ENCODE measurements around the gene OR4D11.
"Not testable (repeated sequence)": the region's sequence is repeated elsewhere in the genome, so short reads cannot be mapped to it uniquely, and the experiment has no call there.

The OR4D11 gene

DNA sequence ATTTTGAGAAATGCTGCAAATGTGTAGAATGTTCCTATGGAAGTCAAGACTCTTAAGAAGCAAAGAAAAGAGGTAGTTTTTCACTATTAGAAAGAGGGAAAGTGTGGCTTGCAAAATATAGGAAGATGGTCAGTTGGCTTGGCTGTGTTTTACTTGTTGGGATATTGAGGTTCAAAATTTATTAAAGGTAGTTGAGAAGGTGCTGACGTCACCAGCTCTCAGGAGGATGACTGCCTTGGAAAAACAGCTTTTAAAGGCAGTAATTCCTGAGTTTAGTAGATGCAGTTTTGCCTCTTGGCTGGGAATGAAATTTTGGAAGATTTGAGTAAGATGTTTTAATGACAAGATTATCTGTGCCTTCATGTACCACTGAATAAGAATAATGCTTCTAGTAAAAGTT is 8.3 kb downstream of the OR4D11 start:
- Histone ChIP-seq H3K27me3 (ENCODE audit: control insufficient read depth in 5 of 5, insufficient read depth in 4 of 5, low read length in 5 of 5) (peaks cover 0 to 3% (median 0%) of the 10 kb centered on the region in 5 donors), H3K4me1 (ENCODE audit: control insufficient read depth in 5 of 5, insufficient read depth in 5 of 5, low read length in 5 of 5) (peaks cover 0 to 23% (median 7%) of the 10 kb centered on the region in 5 donors), H3K9ac (ENCODE audit: low read length in 5 of 5) (no peak overlapping the region), H3K36me3 (ENCODE audit: control insufficient read depth in 5 of 5, insufficient read depth in 5 of 5, low read length in 5 of 5) (no peaks in the 10 kb centered on the region), H3K27ac (ENCODE audit: low read depth, low read length) (no peak overlapping the region), H3K9me3 (ENCODE audit: control insufficient read depth in 5 of 5, low read length in 5 of 5) (no peaks in the 10 kb centered on the region), H3K4me3 (ENCODE audit: low read depth in 1 of 5, low read length in 5 of 5) (no peak overlapping the region)

DNA sequence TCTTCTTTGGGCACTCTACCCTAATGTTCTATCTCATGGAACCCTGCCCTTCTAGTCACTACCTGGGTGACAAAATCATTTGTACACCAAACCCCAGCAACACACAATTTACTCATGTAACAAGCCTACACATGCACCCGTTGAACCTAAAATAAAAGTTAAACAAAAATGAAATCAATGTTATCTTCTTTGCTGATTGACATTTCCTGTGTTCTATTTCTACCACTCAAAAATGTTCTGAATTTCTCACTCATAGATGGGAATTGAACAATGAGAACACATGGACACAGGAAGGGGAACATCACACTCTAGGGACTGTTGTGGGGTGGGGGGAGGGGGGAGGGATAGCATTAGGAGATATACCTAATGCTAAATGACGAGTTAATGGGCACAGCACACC is 16.8 kb downstream of the OR4D11 start:
- H3K27me3 ChIP-seq (ENCODE audit: control insufficient read depth in 5 of 5, insufficient read depth in 4 of 5, low read length in 5 of 5); H3K4me3 ChIP-seq (ENCODE audit: low read depth in 1 of 5, low read length in 5 of 5); H3K9me3 ChIP-seq (ENCODE audit: control insufficient read depth in 5 of 5, low read length in 5 of 5); H3K27ac ChIP-seq (ENCODE audit: low read depth, low read length); H3K4me1 ChIP-seq (ENCODE audit: control insufficient read depth in 5 of 5, insufficient read depth in 5 of 5, low read length in 5 of 5); H3K36me3 ChIP-seq (ENCODE audit: control insufficient read depth in 5 of 5, insufficient read depth in 5 of 5, low read length in 5 of 5); H3K9ac ChIP-seq (ENCODE audit: low read length in 5 of 5): not testable (repeated sequence)

DNA sequence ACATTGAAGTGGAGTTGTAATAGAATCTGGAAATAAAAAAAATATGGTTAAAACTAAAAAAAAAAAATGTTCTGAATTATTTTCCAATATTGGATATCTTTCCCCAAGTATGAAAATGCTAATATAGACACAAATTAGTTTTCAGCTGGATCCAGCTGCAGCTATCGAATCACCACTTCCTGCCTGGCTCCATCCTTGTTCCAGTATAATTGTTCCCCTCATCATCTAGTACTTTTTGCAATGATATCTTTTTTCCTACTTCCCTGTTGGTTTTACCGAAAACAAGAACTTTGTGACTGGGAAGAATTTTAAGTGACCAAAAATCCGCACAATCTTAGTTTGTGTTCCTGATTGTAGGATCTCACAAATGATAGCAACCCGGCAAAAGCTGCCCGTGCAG is 17.4 kb downstream of the OR4D11 start:
- H3K9ac ChIP-seq (ENCODE audit: low read length in 5 of 5) = no peak overlapping the region
- no peaks in the 10 kb centered on the region for H3K27me3 ChIP-seq (ENCODE audit: control insufficient read depth in 5 of 5, insufficient read depth in 4 of 5, low read length in 5 of 5)
- H3K36me3 ChIP-seq (ENCODE audit: control insufficient read depth in 5 of 5, insufficient read depth in 5 of 5, low read length in 5 of 5) = no peaks in the 10 kb centered on the region
- H3K4me1 ChIP-seq (ENCODE audit: control insufficient read depth in 5 of 5, insufficient read depth in 5 of 5, low read length in 5 of 5) = no peaks in the 10 kb centered on the region
- no peaks in the 10 kb centered on the region for H3K9me3 ChIP-seq (ENCODE audit: control insufficient read depth in 5 of 5, low read length in 5 of 5)
- H3K27ac ChIP-seq (ENCODE audit: low read depth, low read length) = no peak overlapping the region
- no peak overlapping the region for H3K4me3 ChIP-seq (ENCODE audit: low read depth in 1 of 5, low read length in 5 of 5)

DNA sequence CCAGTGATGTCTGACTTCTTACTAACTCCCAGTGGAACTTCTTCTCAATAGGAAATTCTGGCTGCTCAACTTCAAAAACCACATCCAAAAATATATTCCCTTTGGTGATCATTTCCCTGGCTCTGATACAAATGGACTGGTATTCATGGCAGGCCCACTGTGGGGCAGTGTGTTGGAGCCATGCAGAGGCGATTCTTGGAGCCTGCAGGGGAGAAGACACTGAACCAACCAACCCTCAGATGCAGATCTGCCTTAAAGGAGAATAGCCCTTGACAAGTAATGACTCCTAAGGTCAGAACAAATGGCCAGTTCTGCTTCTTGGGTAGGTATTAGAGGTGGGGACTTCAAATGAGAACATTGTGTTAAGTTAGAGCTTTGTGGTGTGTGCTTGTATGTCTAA is 20.2 kb downstream of the OR4D11 start:
- Histone ChIP-seq H3K4me3 (ENCODE audit: low read depth in 1 of 5, low read length in 5 of 5) (no peak overlapping the region), H3K9me3 (ENCODE audit: control insufficient read depth in 5 of 5, low read length in 5 of 5) (no peaks in the 10 kb centered on the region), H3K27ac (ENCODE audit: low read depth, low read length) (no peak overlapping the region), H3K36me3 (ENCODE audit: control insufficient read depth in 5 of 5, insufficient read depth in 5 of 5, low read length in 5 of 5) (no peaks in the 10 kb centered on the region), H3K9ac (ENCODE audit: low read length in 5 of 5) (no peak overlapping the region), H3K27me3 (ENCODE audit: control insufficient read depth in 5 of 5, insufficient read depth in 4 of 5, low read length in 5 of 5) (no peaks in the 10 kb centered on the region), H3K4me1 (ENCODE audit: control insufficient read depth in 5 of 5, insufficient read depth in 5 of 5, low read length in 5 of 5) (no peaks in the 10 kb centered on the region)

GRCh38 chr11:59528711-59529110 is 25.3 kb downstream of the OR4D11 start:
- Histone ChIP-seq H3K9ac (ENCODE audit: low read length in 5 of 5) (no peak overlapping the region), H3K4me1 (ENCODE audit: control insufficient read depth in 5 of 5, insufficient read depth in 5 of 5, low read length in 5 of 5) (no peaks in the 10 kb centered on the region), H3K27ac (ENCODE audit: low read depth, low read length) (no peak overlapping the region), H3K4me3 (ENCODE audit: low read depth in 1 of 5, low read length in 5 of 5) (no peak overlapping the region), H3K36me3 (ENCODE audit: control insufficient read depth in 5 of 5, insufficient read depth in 5 of 5, low read length in 5 of 5) (no peaks in the 10 kb centered on the region), H3K27me3 (ENCODE audit: control insufficient read depth in 5 of 5, insufficient read depth in 4 of 5, low read length in 5 of 5) (peaks cover 0 to 3% (median 0%) of the 10 kb centered on the region in 5 donors), H3K9me3 (ENCODE audit: control insufficient read depth in 5 of 5, low read length in 5 of 5) (no peaks in the 10 kb centered on the region)

DNA sequence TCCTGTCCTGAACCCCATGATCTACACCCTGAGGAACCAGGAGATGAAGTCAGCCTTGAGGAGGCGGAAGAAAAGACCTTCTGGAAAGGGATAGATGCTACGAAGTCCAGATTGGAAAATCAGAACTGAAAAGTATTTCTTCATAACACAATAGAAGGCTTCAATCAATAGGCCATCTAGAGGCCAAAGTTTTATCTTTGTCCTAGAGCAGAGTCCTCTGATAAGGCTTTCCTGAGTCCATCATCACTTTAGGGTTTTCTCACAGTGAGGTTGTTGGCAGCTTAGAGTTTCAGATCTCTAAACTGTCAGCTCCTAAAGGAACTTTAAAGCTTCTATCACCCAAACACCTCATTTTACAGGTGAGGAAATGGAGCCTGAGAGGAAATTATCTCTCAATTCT is 29.2 kb downstream of the OR4D11 start:
- H3K9me3 ChIP-seq (ENCODE audit: control insufficient read depth in 5 of 5, low read length in 5 of 5) = no peaks in the 10 kb centered on the region
- H3K4me1 ChIP-seq (ENCODE audit: control insufficient read depth in 5 of 5, insufficient read depth in 5 of 5, low read length in 5 of 5) = peaks cover 0 to 3% (median 1%) of the 10 kb centered on the region in 5 donors
- H3K27ac ChIP-seq (ENCODE audit: low read depth, low read length) = no peak overlapping the region
- H3K27me3 ChIP-seq (ENCODE audit: control insufficient read depth in 5 of 5, insufficient read depth in 4 of 5, low read length in 5 of 5) = peaks cover 0 to 3% (median 0%) of the 10 kb centered on the region in 5 donors
- H3K36me3 ChIP-seq (ENCODE audit: control insufficient read depth in 5 of 5, insufficient read depth in 5 of 5, low read length in 5 of 5) = no peaks in the 10 kb centered on the region
- H3K4me3 ChIP-seq (ENCODE audit: low read depth in 1 of 5, low read length in 5 of 5) = no peak overlapping the region
- H3K9ac ChIP-seq (ENCODE audit: low read length in 5 of 5) = no peak overlapping the region

DNA sequence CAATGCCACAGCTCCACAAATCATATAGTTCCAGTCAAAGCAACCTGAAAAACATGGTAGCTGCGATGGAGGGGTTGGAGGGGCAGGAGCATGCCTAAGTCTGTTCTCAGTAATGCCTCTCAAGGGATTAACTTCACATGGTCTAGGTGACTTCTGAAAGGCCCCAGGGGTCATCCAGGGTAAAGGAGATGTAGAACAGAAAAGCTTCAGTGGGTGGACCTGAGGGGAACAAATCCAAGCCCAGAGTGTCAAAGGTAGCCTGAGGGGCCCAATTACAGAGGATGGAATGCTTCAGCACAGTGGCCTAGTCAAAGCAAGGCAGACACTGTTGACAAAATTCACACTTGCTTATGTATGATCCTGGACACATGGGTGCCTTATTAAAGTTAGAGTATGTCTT is 31.3 kb downstream of the OR4D11 start:
- Histone ChIP-seq H3K4me3 (ENCODE audit: low read depth in 1 of 5, low read length in 5 of 5) (no peak overlapping the region), H3K27ac (ENCODE audit: low read depth, low read length) (no peak overlapping the region), H3K9ac (ENCODE audit: low read length in 5 of 5) (peak overlapping the region in 1 of 5 donors; percentile 4), H3K27me3 (ENCODE audit: control insufficient read depth in 5 of 5, insufficient read depth in 4 of 5, low read length in 5 of 5) (peaks cover 0 to 3% (median 0%) of the 10 kb centered on the region in 5 donors), H3K9me3 (ENCODE audit: control insufficient read depth in 5 of 5, low read length in 5 of 5) (no peaks in the 10 kb centered on the region), H3K4me1 (ENCODE audit: control insufficient read depth in 5 of 5, insufficient read depth in 5 of 5, low read length in 5 of 5) (peaks cover 0 to 7% (median 5%) of the 10 kb centered on the region in 5 donors), H3K36me3 (ENCODE audit: control insufficient read depth in 5 of 5, insufficient read depth in 5 of 5, low read length in 5 of 5) (no peaks in the 10 kb centered on the region)

GRCh38 chr11:59542142-59542810 is 38.9 kb downstream of the OR4D11 start:
- Histone ChIP-seq H3K36me3 (ENCODE audit: control insufficient read depth in 5 of 5, insufficient read depth in 5 of 5, low read length in 5 of 5) (no peaks in the 10 kb centered on the region), H3K9ac (ENCODE audit: low read length in 5 of 5) (no peak overlapping the region), H3K9me3 (ENCODE audit: control insufficient read depth in 5 of 5, low read length in 5 of 5) (no peaks in the 10 kb centered on the region), H3K4me1 (ENCODE audit: control insufficient read depth in 5 of 5, insufficient read depth in 5 of 5, low read length in 5 of 5) (peaks cover 0 to 6% (median 5%) of the 10 kb centered on the region in 5 donors), H3K4me3 (ENCODE audit: low read depth in 1 of 5, low read length in 5 of 5) (no peak overlapping the region), H3K27me3 (ENCODE audit: control insufficient read depth in 5 of 5, insufficient read depth in 4 of 5, low read length in 5 of 5) (no peaks in the 10 kb centered on the region), H3K27ac (ENCODE audit: low read depth, low read length) (no peak overlapping the region)

- not testable (repeated sequence) for H3K36me3 ChIP-seq (ENCODE audit: control insufficient read depth in 5 of 5, insufficient read depth in 5 of 5, low read length in 5 of 5); H3K4me3 ChIP-seq (ENCODE audit: low read depth in 1 of 5, low read length in 5 of 5); H3K9me3 ChIP-seq (ENCODE audit: control insufficient read depth in 5 of 5, low read length in 5 of 5); H3K27me3 ChIP-seq (ENCODE audit: control insufficient read depth in 5 of 5, insufficient read depth in 4 of 5, low read length in 5 of 5); H3K9ac ChIP-seq (ENCODE audit: low read length in 5 of 5); H3K27ac ChIP-seq (ENCODE audit: low read depth, low read length); H3K4me1 ChIP-seq (ENCODE audit: control insufficient read depth in 5 of 5, insufficient read depth in 5 of 5, low read length in 5 of 5)
These were observed 40.3 kb downstream of the OR4D11 start for GRCh38 chr11:59543713-59544112.

- Histone ChIP-seq H3K36me3 (ENCODE audit: control insufficient read depth in 5 of 5, insufficient read depth in 5 of 5, low read length in 5 of 5) (no peaks in the 10 kb centered on the region), H3K4me3 (ENCODE audit: low read depth in 1 of 5, low read length in 5 of 5) (no peak overlapping the region), H3K27ac (ENCODE audit: low read depth, low read length) (no peak overlapping the region)
These were observed 41.4 kb downstream of the OR4D11 start for GRCh38 chr11:59544869-59545178.

More at GRCh38 chr11:59544869-59545178, 41.4 kb downstream of the OR4D11 start:
- no peaks in the 10 kb centered on the region for H3K27me3 ChIP-seq (ENCODE audit: control insufficient read depth in 5 of 5, insufficient read depth in 4 of 5, low read length in 5 of 5)
- peaks cover 0 to 5% (median 3%) of the 10 kb centered on the region in 5 donors for H3K4me1 ChIP-seq (ENCODE audit: control insufficient read depth in 5 of 5, insufficient read depth in 5 of 5, low read length in 5 of 5)
- no peaks in the 10 kb centered on the region for H3K9me3 ChIP-seq (ENCODE audit: control insufficient read depth in 5 of 5, low read length in 5 of 5)
- no peak overlapping the region for H3K9ac ChIP-seq (ENCODE audit: low read length in 5 of 5)
